Measurements from ENCODE around the gene BLOC1S3. TPM values are rescaled to one million over a fixed set of nuclear protein-coding genes. Genes with fewer than 3 reads are reported as not detected.

Gene BLOC1S3
- total RNA-seq, 1 experiment from 2014 or later, result 5.0 TPM

DNA sequence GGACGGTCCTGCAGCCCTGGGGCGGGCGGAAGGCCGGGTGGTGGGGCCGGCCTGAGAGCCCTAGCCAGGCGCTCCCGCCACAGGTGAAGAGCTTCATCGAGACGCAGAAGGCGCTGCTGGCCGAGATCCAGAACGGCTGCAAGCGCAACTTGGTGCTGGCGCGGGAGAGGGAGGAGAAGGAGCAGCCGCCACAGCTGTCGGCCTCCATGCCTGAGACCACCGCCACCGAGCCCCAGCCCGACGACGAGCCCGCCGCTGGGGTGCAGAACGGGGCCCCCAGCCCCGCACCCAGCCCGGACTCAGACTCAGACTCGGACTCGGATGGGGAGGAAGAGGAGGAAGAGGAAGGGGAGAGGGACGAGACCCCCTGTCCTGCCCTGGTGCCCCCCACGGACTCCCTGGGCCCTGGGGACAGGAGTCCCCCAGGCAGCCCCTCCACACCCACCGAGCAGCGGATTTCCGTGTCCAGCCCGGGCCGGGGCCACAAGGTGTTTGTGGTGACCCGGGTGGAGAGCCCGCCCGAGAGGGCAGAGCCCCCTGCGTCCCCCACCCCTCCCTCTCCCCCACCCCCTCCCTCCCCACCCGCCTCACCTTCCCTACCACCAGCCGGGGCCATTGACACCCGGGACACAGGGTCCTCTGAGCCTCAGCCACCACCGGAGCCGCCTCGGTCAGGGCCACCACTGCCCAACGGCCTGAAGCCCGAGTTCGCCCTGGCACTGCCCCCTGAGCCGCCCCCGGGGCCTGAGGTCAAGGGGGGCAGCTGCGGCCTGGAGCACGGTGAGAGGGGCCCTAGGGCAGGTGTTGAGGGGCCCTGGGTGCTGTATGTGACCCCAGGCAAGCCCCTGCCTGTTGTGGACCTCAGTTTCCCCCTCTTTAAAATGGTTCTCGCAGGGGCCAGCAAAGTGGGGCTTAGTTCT, 33.1 kb upstream of the BLOC1S3 start:
- DNase-seq (ENCODE audit: low read depth), result no peak

- DNase-seq (ENCODE audit: low read depth), result no peak
Measured at GRCh38 chr19:45146251-45146650, 32.3 kb upstream of the BLOC1S3 start.

GRCh38 chr19:45146741-45147205, 31.8 kb upstream of the BLOC1S3 start:
- no peak for DNase-seq (ENCODE audit: low read depth)

GRCh38 chr19:45147835-45148676, 30.5 kb upstream of the BLOC1S3 start:
- DNase-seq (ENCODE audit: low read depth), result no peak

- DNase-seq (ENCODE audit: low read depth), result no peak
Measured at GRCh38 chr19:45149129-45149528, 29.5 kb upstream of the BLOC1S3 start.

DNA sequence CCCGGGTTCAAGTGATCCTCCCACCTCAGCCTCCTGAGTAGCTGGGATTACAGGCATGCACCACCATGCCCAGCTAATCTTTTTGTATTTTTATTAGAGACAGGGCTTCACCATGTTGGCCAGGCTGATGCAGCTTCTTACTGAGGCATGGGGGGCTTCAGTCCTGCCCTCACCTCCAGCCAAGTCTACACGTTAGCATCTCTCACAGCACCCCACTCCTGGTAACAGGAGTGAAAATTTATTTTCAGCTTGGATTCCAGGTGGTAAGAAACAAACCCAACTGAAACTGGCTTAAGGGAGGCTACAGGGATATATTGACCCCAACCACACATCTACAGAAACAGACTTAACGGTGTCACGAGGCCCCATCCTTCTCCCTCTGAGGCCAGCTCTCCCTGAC, 28.4 kb upstream of the BLOC1S3 start:
- no peak for DNase-seq (ENCODE audit: low read depth)

- DNase-seq (ENCODE audit: low read depth), result no peak
Measured at GRCh38 chr19:45150751-45151281, 27.8 kb upstream of the BLOC1S3 start.

GRCh38 chr19:45151320-45151719, 27.3 kb upstream of the BLOC1S3 start:
- no peak for DNase-seq (ENCODE audit: low read depth)

GRCh38 chr19:45151821-45152503, 26.6 kb upstream of the BLOC1S3 start:
- no peak for DNase-seq (ENCODE audit: low read depth)

DNA sequence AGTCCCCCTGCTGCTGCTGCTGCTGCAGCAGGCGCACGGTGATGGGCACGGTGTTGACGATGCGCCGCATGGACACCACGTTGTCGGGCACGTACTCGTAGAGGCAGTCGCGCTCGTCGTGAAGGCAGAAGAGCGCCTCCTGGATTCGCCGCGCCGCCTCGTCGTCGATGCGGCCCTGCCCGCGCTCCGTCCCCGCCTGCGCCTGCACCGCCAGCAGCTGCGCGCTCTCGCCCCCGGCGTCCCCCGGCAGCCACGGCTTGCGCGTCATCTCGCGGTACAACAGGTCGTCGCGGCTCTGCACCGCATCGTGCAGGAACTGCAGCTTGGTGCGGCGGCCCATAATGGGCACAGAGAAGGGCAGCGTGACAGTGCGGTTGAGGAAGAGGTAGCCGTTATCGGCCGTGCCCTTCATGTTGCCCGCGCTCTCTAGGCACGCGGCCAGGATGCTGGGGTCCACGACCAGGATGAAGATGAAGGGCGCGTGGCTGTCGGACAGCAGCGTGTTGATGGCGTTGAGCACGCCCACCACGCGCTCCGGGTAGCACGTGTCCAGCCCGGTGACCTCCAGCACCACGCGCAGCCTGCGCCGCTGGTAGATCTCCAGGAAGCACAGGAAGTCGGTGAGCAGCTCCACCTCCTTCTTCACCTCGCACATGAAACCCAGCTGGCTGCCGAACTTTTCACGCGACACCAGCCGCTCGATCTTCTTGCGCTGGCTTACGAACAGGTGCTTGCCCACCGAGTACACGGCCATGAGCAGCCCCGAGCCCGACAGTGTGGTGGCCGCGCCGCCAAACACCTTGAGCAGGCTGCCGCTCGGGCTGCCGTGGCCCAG, 25.9 kb upstream of the BLOC1S3 start:
- no peak for DNase-seq (ENCODE audit: low read depth)

GRCh38 chr19:45153339-45154063, 25.1 kb upstream of the BLOC1S3 start:
- DNase-seq (ENCODE audit: low read depth), result no peak

- peak; percentile 90 for DNase-seq (ENCODE audit: low read depth)
Measured at GRCh38 chr19:45154064-45154827, 24.3 kb upstream of the BLOC1S3 start.

DNA sequence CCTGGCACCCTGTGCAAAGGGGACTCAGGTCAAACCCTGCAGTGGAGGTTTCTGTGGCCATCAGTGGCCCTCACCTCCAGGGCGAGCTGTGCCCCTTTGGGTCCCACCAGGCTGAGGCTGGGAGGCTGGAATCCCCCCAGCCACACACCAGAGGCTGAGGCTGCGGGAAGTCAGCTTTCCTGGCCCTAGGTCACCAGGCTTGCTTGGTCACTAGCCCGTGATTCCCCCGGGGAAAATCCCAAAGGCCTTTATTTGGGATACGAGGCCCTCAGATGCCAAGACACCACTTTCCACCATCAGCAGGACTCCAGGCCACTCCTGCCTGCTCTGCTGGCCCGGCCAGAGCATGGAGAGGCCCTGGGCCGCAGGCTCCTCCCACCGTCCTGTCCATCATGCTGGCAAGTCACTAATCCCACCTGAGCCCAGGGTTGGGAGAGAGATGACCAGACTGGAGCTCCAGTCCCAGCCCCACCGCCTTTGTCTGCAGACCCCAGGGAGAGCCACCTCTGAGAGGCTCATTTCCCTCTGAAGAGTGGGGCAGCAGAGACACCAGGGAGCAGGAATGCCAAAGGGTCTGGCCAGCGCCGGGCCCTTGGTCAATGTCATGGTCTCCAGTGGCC, 22.5 kb upstream of the BLOC1S3 start:
- DNase-seq (ENCODE audit: low read depth), result no peak

DNA sequence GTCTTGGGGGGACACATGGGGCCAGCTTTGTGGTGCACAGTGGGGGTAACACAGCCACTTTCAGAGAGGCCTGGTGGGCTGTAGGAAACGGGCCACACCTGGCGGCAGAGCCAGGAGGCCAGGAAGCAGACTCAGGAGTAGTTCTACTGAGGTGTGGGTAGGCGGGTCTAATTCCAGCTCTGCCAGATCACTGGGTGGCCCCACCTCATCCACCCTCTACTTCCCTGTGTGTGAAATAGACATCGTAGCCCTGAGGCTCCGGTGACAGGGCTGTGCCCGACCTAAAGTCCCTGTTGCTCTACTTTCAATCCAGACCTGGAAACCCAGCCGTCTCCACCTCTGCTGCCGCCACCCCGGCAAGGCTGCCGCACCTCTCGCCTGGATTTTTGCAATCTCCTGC, 21.8 kb upstream of the BLOC1S3 start:
- no peak for DNase-seq (ENCODE audit: low read depth)

- DNase-seq (ENCODE audit: low read depth), result no peak
Measured at GRCh38 chr19:45158503-45159209, 19.9 kb upstream of the BLOC1S3 start.

DNA sequence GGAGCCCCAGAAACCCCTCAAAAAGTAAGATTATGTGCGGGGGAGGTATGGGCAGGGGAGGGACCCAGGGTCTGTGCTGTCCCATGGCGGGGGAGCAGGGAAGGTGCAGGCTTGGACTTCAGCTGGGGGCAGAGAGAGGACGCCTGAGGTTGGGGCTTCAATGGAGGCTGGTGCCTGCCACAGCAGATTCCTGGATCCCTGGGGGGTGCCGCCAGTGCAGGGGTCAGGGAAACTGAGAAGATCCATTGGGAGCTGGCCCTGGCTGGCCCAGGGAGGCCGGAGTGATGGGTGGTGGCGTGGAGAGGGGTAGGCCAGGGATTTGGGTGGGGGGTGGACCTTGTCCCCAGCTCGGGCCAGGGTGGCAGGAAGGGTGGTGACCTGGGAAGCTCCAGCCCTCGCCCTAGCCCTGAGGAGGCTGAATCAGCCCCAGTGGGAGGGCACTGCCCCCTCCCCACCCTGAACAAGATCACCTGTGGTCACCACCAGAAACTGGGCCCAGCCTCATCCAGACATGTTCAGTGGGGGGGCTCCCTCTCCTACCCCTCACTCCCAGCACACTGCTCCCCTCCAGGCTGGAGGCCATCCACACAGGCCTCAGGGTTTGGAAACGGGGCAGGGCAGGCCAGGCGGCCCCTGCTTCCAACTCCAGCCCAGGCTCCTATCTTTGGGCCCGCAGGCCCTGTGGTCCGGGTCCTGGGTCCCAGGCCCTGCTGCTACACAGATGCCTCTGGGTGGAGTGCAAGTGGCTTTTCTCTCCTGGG, 19.2 kb upstream of the BLOC1S3 start:
- DNase-seq (ENCODE audit: low read depth), result no peak

DNA sequence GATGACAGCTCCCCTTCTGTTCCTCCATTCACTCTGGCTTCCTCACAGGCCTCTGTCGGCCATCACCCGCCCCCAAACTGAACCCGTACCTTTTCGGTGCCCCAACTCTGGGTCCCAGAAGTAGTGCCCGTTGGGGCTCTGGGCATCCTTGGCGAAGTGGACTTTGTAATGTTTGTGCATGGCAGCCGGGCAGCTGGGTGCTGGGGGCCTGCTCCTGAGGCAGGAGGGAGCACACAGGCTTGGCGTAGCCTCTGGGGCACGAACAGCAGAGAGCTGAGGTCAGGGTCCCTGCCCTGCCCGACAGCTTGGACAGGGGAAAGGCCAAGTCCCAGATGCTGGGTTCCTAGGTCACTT, 18.6 kb upstream of the BLOC1S3 start:
- no peak for DNase-seq (ENCODE audit: low read depth)

All from HT1080 (cell line).